Measurements from ENCODE around the gene PCDHA9.
"Not testable (repeated sequence)": the region's sequence is repeated elsewhere in the genome, so short reads cannot be mapped to it uniquely, and the experiment has no call there.

PCDHA9 gene

GRCh38 chr5:140848139-140849102 is at the start of gene PCDHA9:
PCDHA9 (plus strand) TSS chr5:140848382; CDS start chr5:140848496, 114 bp downstream.
- not testable (repeated sequence) for DNase-seq

- no peak for DNase-seq
Measured at GRCh38 chr5:140800816-140801493, 47.2 kb upstream of the PCDHA9 start, which contains the start of gene PCDHA3. PCDHA3 (plus strand) TSS chr5:140801057.

GRCh38 chr5:140801494-140801841 is 46.7 kb upstream of the PCDHA9 start:
- no peak for DNase-seq

- DNase-seq: not testable (repeated sequence)
Measured at GRCh38 chr5:140802381-140802780, 45.8 kb upstream of the PCDHA9 start.

GRCh38 chr5:140802781-140803271 is 45.4 kb upstream of the PCDHA9 start:
- no peak for DNase-seq

GRCh38 chr5:140806834-140807775 is 41.1 kb upstream of the PCDHA9 start, which contains the start of gene PCDHA4:
PCDHA4 (plus strand) TSS chr5:140807068.
- DNase-seq: no peak

- DNase-seq: not testable (repeated sequence)
Measured at GRCh38 chr5:140808241-140808888, 39.8 kb upstream of the PCDHA9 start.

GRCh38 chr5:140808889-140809291 is 39.3 kb upstream of the PCDHA9 start:
- DNase-seq: no peak

- no peak for DNase-seq
Measured at GRCh38 chr5:140821375-140822280, 26.6 kb upstream of the PCDHA9 start, which contains the start of gene PCDHA5. PCDHA5 (plus strand) TSS chr5:140821613.

- DNase-seq: no peak
Measured at GRCh38 chr5:140822281-140822629, 25.9 kb upstream of the PCDHA9 start.

- DNase-seq: not testable (repeated sequence)
Measured at GRCh38 chr5:140822969-140823368, 25.2 kb upstream of the PCDHA9 start.

- no peak for DNase-seq
Measured at GRCh38 chr5:140823475-140823874, 24.7 kb upstream of the PCDHA9 start.

GRCh38 chr5:140827704-140828361 is 20.3 kb upstream of the PCDHA9 start, which contains the start of gene PCDHA6:
PCDHA6 (plus strand) TSS chr5:140827960; CDS start chr5:140828092, 132 bp downstream.
- no peak for DNase-seq

- DNase-seq: no peak
Measured at GRCh38 chr5:140828362-140828737, 19.8 kb upstream of the PCDHA9 start.

- DNase-seq: not testable (repeated sequence)
Measured at GRCh38 chr5:140829511-140830501, 18.4 kb upstream of the PCDHA9 start.

- no peak for DNase-seq
Measured at GRCh38 chr5:140833993-140834392, 14.2 kb upstream of the PCDHA9 start, which contains the start of gene PCDHA7. PCDHA7 (plus strand) TSS chr5:140834269; CDS start chr5:140834384, 115 bp downstream.

- not testable (repeated sequence) for DNase-seq
Measured at GRCh38 chr5:140834439-140835008, 13.7 kb upstream of the PCDHA9 start.
